Germinal center (tissue), 1 donor: ENCODE data around the gene BCAS1.
A peak's percentile ranks its signal among the peaks of the same experiment; 100 is the strongest.

Experiments used
- DNase-seq: peaks from one replicate; pipeline ENCODE4 v3.0.0; 2012; ENCODE audit warnings: mixed read lengths, low spot score

The BCAS1 gene

DNA sequence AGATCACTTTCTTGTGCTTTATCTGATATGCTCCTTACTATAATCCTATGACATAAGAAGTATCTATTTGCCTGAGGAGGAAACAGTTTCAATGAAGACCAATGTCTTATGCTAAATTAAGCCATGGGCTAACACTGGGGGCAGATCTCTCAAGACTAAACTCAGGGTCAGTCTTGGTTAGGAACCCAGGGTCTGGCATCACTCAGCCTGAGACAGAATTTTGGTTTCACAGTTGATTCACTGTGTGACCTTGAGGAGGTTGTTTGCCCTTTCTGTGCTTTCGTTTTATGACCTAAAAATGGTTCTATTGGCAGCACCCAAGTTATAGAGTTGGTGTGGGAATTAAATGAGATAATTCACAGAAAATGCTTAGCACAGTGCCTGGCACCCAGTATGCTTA is 4.9 kb upstream of the BCAS1 start:
- DNase-seq = no peak

DNA sequence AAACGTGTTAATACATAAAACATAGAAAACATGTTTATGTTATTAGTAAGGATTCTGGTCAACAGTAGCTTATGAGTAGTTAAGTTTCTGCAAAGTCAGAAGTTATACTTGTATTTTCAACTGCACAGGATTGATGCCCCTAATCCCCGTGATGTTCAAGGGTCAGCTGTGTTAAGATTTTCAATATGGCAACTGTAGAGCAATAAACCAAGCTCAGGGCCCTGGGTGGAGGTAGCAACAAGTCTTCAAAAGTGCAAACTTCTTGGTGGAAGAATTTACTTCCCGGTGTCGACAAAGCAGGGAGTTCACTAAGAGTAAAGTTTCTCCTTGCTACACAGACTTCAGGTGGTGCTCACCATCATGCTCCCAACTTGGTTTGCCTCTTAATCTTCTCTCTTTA is 4.1 kb upstream of the BCAS1 start:
- DNase-seq = no peak

DNA sequence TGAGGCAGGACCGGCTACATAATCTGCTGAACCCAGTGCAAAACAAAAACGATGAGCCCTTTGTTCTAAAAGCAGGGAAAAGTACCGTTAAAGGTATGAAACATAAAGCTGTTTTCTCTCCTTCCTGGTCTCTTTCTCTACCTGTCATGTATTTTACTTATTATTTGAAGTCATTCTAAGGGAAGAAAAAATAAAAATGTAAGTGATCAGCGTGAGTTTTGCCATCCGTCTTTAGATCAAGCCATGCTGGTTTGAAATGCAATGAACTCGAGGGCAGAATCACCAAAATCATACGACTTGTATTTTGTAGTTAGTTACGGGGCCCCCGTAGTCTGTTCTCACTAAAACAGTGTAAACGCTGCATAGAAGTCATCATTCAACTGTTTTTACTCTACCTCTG is 2.9 kb upstream of the BCAS1 start:
- DNase-seq = no peak

DNA sequence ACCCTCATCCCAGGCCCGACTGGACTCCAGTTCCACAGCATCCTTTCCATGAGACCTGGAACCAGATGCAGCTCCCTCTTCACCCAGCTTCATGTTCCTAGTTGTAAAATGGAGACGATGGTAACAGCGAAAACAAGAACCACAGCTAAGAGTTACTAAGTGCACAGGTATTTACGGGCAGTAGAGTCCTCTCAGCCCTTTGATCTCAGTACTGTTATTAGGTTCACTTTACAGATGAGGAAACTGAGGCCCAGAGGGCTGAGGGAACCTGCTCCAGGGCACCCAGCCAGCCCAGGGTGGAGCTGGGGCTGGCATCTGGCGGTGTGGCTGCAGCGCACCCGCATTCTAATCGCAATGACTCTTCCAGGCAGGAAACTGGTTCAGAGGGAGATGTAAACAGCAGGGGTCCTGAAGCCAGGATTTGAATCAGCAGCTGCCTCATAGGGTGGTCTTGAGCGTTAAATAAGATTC is 858 bp downstream of the BCAS1 start:
- DNase-seq = no peak

DNA sequence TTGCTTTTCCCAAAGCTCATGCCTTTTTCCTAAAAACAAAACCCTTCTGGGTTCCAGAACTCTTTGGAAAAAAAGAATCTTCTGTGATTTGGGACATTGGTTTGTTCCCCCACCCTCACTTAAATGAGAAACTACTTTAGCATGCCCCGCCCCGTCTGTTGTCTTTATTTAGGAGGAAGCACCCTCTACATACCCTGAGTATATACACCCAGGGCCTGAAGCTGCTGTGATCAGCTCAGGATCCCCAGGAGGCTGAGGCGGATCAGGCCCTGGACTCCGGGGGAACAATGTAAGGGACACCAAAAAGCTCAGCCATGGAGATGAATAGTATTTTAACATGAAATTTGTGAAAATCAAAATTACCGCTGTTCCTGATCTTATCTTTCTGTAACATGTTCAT is 1.4 kb downstream of the BCAS1 start:
- no peak for DNase-seq

DNA sequence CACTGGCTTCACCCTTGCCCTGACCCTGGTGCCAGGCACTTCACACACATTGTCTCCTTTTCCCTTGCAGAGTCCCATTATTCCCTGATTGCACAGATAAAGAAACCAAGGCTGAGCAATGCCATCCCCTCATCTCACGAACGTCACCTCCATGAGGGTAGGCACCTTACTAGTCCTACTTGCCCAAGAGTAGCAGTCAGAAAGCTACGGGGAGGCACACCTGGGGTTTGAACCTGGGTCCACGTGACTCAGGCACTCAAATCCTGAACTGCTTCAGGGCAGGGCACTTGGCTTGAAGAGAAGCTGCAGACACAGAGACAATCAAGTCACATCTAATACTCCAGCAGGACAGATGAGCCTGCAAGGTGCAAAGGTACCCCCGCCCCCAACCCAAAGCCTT is 1.9 kb downstream of the BCAS1 start:
- DNase-seq = no peak

DNA sequence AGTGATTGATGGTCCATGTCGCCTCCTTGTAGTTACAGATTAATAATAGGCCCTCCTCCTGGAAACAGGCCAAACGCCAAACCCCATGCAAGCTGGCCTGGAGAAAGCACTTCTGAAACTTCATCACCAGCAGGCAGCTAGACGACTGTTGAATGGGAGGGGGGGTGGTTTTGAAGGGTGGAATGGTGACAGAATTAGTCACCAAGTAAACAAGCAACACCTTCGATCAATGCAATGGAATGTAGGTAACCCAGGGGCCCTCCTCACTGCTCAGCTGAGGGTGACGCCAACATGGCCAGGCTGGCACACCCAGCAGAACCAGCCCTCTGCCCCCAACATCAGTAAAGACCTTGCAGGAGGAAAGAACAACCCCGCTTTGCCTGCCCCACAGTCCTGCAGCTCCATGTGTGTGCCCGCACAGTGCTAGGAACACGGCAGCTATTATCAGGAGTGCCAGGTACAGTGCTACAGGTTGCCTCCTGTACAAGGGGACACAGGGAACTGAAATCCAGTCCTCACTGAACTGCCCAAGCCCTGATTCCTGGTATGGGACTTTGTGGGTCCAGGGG is 2.7 kb downstream of the BCAS1 start:
- DNase-seq = no peak

DNA sequence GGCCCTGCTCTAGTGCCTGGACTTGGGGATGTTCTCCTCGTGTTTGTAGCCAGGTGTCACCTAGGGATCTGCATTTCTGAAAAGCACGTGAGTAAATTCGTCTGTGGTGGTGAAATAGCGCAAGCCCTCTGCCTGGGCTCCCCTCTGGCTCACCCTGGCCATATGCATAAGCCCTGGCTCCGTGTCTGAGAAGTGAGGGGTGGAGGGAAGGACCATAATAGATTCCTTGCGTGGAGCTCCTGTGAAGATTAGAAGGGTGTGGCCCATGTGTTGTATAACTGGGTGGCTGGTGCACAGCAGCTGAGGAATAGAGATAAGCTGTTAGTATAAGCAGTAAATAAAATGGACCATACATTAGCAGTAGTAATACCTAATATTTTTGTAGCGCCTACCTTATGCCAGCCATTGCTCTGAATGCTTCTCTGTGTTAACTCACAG is 4.8 kb downstream of the BCAS1 start:
- no peak for DNase-seq

DNA sequence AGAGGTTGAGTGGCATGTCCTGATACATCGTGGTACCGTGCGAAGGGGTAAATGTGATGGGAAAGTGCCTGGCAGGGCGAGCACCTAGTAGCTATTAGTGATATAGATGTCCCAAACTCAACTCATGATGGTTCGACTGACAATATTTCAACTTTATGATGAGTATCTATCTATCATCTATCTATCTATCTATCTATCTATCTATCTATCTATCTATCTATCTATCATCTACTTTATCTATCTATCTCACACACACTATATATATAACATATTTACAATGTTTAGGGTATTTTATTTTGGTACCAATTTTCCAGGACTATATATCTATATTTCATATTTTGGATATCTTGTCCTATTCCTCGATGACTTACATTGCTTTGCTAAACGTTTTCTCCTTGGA is 5.5 kb downstream of the BCAS1 start:
- DNase-seq = no peak

DNA sequence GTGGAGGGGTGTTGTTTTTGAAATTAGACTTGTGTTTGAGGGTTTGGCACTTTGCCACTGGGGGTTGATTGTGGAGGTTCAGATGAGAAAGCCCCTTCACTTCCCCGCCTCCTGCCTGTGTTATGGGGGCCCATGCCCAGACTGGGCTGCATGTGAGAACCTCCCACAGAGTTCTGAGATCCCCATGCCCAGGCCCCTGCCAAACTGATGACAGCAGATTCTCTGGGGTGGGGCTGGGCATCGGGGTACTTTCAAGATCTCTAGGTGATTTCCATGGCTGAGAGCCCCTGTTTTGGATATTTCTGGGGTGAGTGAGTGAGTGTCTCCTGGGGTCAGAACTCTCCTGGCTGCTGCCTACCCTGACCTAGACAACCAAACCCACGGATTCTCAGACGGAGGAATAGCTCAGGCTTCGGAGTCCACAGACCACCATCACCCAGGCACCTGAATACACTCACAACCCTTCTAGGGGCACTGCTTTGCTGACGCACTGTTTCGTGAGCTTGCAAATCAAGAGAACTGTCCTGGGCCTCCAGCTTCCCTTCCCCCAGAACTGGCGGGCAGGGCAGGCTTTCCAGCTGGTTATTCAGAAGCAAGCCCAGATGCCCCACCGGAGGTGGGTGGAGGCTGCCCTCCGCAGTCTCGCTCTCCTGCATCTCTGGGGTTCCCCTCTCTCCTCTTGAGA is 6.3 kb downstream of the BCAS1 start:
- no peak for DNase-seq

DNA sequence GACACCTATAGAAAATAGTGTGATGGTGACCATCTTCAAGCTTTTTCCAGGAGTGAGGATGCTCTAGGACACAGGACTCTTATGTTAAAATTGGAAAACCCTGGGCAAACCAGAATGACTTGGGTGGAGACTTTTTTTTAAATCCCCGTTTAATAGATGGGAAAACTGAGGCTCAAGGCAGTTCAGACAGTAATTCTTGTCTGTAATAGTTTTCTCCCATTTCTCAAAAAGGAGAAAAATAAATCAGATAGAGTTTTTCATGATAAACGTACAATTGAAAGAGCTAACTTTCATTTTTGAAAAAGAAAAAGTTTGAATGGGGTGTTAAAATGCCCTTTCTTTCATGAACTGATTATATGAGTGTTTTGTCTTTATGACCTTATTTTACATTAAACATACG is 6.8 kb downstream of the BCAS1 start:
- DNase-seq = no peak

DNA sequence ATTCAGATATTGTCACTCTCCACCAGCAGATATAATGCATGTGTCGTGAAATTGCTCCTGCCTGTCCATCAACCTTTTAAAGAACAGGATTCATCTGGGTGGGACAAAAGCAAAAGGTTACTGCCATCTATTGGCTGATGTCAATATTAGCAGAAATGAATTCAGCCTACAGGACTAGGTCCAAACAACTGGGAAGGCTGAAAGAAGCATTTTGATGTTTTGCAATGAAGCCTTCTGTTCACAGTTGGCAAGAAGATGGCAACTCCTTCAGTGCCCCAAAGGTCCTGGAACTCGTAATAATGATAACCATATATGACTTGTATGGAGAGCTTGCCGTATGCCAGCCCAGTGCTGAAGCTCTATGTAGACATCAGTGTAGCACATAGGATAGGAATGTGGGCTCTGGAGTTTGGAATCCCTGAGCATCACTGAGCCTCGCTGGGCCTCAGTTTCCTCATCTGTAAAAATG is 7.5 kb downstream of the BCAS1 start:
- DNase-seq = peak; percentile 37

DNA sequence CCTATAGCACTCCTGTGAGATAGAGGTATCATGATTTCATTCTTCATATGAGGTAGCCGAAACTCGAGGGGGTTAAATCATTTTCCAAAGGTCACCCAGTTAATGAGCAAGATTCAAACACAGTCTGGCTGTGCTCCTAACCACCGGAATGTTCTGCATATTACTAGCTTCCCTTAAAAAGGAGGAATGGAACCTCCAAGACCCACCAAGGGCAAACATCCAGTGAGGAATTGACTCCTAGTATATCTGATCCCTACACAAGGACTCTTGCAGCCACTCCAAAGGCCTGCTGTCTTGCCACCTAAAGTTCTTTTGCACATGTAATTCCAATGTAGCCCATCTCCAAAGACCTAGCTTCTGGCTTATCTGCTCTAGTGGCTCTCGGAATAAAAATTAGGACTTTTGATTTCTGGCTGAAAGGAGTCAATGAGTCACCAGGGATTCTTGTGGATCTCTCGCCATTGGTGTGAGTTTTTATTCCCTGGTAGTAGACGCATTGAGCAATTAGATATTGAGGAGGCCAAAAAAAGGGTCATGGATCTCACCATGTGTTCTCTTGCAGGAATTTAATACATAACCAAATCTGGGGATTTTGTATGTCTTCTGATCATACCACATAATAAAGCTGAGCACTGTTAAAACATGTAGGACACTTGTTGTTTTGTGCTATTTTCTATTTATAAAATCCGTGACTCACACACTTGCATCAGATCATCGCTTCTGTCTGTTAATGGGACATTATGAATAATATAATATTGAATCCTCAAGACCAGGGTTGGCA is 9.1 kb downstream of the BCAS1 start:
- DNase-seq = no peak

DNA sequence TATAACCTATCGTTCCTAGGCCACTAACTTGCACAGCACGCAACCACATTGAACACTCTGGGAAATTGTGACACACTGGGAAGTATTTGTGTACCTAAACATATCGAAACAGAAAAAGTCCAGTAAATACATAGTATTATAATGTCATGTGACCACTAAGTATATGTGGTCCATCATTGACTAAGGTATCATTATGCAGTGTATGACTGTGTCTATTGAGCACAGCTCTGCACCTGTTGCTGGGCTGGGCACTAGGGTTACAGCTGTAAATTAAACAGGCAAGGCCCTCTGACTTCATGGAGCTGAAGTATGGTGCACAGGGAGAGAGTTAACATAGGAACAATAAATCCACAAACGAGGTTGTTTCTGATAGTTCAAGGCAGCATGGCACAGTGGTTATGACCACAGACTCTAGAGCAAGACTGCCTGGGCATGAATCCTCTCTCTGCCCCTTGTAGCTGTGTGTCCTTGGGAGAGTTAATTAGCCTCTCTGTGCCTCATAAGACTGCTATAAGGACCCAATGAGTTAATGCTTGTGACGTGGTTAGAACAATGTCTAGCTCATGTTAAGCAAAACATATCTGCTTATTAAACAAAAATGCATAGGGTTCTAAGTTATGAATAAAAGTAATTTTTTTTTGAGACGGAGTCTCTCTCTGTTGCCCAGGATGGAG is 10.6 kb downstream of the BCAS1 start:
- DNase-seq = no peak

DNA sequence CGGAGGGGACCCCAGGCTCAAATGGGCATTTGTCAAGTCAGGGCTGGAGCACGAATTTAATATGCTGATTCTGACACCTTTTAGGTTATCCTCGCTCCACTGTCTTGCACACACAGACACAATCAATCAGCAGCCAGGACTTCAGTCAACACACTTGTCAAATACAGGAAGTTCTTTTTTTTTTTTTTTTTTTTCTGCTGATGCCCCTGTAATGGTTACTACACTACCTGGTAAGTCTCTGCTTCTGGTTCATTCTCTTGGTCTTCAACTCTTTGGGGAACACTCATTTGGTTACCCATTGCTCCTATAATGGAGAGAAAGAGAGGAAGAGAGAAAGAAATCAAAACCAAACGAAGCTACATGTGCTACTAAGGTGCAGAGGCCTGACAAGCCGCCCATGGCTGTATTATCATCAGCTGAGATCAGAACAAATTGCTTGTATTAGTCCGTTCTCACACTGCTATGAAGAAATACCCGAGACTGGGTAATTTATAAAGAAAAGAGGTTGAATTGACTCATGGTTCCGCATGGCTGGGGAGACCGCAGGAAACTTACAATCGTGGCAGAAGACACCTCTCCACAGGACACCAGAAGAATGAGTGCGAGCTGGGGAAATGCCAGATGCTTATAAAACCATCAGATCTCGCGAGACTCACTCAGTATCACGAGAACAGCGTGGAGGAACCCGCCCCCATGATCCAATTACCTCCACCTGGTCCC is 11.8 kb downstream of the BCAS1 start:
- no peak for DNase-seq

DNA sequence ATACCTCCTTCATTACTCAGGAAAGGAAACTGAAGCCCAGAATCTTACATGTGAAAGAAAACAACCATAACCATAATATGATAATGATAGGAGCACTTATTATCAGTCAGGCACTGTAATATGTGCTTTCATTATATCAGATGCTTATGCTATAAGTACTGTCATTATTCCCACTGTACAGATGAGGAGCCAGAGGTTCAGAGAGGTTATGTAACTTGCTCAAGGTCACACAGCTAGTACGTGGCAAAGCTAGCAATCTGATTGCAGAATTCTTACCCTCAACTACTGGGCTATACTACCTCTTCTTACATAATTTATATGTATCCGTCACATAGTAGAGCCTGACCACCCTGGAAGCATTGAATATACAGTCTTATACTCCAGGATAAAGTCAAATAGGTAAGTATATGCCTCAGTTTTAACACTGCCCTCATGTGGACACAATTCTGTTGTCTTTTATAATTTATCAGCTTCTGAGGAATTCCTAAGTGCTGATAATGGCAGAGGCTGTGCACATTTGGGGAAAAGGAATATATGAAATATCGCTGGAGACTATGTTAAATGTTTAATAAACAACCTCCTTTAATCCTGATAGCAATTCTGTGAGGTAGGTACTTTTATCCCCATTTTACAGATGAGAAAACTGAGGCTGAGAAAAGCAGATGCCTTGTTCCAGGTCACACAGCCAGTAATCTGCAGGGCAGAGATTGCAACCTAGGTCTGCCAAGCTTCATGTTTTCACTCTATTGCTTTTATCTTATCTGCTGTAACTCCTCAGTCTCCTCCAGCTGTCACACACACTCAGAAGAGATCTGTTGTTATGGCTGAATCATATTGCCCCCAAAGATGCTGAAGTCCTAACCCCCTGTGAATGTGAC is 13.4 kb downstream of the BCAS1 start:
- no peak for DNase-seq

DNA sequence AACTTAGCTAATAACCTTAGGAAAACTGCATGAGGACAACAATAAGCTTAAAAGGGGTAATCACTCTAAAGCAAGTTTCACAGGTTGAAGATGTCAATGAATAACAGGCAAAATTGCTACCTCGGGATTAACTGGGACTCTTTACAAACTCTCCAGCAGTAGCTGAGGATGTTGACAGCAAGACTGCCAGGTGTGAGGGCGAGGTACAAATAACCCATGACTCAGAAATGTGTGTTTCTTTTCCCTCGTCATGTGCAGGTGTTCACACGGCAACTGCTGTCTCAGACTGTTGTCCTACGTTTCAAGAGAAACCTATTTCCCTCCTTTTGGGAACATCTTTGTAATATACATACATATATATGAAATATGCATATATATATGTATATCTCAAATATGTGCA is 15.9 kb downstream of the BCAS1 start:
- no peak for DNase-seq

DNA sequence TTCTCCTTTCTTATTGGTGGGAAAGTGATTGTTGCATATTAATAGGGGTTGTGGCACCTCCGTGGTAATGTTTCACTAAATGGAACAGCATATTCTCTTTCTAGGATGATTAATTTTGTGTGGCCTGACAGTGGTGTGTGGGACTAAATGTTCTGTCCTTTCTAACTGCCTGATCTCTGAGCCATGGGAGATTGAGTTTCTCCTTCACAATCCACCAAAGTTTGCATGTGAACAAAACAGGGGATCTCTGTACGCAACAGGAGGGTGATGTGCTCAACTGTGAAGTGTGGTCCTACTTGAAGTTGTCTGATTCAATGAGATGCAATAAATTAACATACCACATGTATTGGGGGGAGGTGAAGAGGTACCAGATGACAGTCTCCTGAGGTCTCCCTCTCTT is 19.3 kb downstream of the BCAS1 start:
- DNase-seq = no peak

DNA sequence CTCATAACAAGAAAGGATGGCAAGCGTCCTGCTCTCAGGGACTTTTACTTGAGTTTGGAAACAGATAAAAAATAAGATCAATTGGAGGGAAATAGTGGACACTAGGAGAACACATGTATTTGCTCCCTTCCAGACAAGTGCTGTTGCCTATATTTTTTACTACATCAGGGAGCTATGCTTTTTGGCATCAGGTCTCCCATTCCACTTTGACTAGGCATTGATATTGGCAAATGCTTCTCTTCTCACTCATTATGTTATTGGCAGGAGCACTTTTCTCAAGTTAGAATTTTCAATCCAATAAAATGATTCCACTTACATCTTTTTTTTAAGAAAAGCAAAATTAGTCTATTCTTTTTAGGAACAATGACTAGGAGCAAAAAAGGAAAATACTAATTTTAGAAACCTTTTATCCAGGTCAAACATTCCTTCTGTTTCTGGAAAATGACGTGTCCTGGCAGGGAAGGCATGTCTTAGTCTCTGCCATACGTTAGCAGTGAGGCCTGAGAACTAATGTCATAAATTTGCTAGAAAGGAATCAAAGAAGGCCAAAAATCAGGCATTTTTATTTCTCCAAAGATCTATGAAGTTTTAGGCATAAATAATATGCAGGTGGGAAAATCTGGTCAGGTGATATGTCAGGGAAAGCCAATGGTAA is 21.4 kb downstream of the BCAS1 start:
- DNase-seq = no peak

DNA sequence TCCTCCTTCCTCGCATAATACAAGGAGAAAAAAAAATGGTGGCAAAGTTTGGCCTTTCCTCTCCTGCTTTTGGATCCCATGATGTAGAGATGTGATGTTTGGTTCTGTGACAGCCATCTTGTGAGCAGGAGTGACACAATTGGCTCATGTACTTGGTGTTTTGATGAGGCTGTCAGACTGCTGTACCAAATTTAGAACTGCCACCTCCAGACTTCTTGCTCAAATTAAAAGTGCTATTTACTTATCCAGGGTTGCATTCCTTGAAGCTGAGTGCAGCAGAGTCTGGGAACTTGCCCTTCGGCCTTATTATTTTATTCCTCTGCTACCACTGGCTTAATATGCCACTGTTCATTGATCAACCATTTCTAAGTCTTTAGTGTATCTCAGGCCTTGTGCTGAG is 21.9 kb downstream of the BCAS1 start:
- no peak for DNase-seq
